Fibroblast of peridontal ligament (primary cell): Measurements from ENCODE around the gene RAET1E.
A peak's percentile ranks its signal among the peaks of the same experiment; 100 is the strongest.
"Not testable (repeated sequence)": the region's sequence is repeated elsewhere in the genome, so short reads cannot be mapped to it uniquely, and the experiment has no call there.

Source experiments
- DNase-seq: peaks from one replicate; pipeline ENCODE4 v3.0.0-alpha.2; 2010; ENCODE audit errors: extremely low read depth

The RAET1E gene, protein sequence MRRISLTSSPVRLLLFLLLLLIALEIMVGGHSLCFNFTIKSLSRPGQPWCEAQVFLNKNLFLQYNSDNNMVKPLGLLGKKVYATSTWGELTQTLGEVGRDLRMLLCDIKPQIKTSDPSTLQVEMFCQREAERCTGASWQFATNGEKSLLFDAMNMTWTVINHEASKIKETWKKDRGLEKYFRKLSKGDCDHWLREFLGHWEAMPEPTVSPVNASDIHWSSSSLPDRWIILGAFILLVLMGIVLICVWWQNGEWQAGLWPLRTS

DNA sequence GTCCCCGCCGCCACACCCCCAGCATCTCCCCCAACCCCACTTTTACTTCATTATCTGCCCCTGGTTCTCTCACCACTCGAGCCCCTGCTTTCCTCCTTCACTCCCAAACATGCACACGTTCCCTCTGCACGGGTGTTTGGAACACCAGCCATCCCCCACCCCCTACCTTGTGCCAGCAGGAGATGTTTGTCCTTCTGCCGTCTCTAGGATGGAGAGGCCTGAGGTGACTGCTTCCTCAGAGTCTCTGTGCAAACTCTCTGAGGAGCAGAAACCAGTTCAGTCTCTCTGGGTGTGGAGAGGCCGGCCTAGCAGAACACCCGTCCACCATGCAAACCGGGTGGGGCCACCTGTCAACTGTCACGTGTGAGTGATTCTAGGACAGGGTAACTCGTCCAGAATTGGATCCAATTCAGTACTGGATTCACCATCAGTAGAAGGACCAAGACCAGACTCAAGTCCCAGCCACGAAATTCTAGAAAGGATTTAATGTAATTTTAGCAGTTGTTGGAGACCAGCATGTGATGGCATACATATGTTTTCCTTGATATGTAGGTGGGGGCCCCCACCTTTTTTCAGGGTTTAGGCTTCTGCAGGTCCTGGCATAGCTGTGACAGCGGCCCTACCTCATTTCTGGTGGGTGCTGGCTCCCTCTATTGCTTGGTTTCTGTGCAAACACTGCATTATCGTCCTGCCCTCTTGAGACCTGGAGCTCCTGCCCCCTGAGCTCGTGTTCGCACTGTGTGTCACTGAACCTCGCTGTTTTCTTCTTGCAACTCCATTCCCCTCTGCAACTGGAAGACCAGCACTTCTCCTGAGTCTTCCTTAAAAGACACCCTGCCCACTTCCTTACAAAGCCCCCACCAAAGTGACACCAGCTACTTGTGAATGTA lies at the start of gene RAET1E:
Gene RAET1E (minus strand): TSS at position 259 of the 890 bp plus-strand sequence. CDS start 7,212 bp downstream, outside the sequence.
- no peak for DNase-seq

DNA sequence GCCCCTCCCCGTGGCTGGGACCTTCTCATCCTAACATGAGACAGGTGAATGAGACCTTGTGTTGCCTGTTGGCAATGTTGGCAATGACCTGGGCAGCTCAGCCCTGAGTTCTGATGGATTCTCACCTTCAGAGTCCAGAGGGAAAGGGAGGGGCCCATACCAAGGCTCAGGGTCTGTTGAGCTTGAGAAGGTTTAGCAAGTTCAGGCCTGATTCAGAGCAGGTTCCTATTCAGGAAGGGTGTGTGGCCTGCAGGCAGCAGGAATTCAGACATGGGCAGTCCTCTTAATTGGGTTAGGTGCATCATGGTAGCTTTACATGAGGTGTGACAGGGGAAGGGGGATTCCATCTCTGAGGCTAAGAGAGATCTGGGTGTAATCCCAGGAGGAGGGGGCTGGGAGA lies 49.6 kb upstream of the RAET1E start:
- DNase-seq: not testable (repeated sequence)

DNA sequence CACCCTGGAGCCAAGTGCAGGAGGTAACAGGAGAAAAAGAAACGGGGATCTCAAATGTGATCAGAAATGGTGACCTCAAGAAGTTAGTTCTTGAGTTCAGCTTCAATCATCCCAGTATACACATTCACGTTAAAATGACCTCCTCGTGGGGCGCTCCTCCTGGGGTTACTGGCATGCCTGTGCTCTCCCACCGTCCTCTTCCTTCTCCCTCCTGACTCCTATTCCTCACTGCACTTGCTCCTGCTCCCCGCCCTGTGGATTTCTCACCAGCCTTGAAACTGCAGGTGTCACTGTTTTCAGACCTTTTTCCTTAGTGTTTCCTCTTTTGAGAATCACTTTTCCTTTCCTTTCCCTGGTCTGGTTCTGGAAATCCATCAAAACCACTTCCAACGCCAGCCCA lies 48.7 kb upstream of the RAET1E start:
- not testable (repeated sequence) for DNase-seq

DNA sequence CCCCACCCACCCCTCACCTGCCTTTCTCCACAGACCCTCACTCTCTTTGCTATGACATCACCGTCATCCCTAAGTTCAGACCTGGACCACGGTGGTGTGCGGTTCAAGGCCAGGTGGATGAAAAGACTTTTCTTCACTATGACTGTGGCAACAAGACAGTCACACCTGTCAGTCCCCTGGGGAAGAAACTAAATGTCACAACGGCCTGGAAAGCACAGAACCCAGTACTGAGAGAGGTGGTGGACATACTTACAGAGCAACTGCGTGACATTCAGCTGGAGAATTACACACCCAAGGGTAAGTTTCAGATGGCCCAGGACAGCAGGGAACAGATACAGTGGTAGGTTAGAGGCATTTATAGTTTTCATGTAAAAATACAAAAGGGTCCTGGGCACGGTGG lies 47.4 kb upstream of the RAET1E start:
- DNase-seq: not testable (repeated sequence)

DNA sequence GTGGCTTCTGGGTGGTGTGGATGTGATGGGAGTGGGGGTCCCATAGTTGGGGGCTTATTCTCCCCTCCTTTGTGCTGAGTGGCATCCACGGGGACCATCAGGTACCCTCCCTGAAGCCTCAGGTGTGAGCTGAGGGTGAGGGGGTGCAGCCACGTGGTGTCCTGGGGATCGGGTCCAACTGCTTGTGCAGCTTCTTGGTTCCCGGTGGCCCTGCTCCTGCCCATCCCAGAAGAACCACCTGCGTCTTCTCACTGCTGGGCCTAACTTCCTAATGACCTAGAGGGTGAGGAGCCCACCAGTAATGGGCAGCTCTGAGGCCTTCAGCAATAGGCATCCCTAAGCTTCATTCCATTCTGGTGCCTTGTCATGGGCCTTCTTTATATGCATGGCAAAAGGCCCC lies 45.4 kb upstream of the RAET1E start:
- DNase-seq: not testable (repeated sequence)

DNA sequence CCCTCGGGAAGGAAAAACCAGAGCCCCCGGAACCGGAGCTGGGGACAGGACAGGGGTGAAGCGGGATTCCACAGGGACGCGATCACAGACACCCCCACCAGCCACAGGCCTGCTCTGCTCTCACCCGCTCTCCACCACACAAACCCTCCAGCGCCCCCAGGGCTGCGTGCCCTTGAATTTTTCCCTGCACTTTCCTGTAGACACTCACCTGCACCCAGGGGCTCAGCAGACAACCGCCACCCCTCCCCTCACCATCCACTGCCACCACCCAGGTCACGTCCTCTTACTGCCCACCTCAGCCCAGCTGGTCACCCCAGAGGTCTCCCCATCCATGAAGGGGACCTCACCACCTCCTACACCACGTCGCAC lies 44.5 kb upstream of the RAET1E start:
- no peak for DNase-seq

DNA sequence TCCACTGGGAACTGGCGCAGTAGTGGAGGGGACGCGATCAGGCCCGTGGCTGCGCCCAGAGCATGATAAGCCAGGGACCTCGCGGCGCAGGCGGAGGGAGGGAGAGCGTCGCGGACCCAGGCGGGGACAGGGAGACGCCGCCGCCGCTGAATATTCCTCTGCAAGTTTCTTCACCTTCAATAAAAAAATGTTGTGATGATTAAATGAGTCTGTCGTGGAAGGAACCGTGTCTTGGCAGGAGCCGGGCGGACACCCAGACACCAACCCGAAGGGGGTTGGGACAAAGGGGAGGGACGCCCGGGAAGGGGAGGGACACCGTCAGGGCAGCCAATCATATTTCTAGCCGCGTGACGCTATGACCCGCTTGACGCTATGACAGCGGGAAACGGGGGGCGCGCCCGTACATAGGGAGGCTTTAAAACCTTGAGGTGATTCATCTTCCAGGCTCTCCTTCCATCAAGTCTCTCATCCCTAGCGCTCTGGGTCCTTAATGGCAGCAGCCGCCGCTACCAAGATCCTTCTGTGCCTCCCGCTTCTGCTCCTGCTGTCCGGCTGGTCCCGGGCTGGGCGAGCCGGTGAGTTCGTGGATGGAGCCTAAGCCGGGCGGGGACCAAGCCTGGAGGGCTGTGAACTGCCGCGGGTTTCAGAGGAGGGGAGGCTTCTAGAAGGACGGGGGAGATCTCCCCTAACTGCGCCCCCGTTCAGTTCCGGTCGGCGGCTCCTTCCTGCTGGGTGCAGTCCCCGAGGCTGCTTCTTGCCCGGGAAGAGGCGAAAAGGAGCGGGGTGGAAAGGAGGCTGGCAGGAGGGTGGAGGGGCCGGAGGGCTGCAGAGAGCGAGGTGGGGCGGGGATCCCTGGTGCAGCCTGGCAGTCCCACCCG lies 43.9 kb upstream of the RAET1E start, which contains the start of gene ULBP2:
Gene ULBP2 (plus strand): TSS at position 432 of the 878 bp plus-strand sequence. CDS start 59 bp downstream, at position 491.
- peak; percentile 92 for DNase-seq

DNA sequence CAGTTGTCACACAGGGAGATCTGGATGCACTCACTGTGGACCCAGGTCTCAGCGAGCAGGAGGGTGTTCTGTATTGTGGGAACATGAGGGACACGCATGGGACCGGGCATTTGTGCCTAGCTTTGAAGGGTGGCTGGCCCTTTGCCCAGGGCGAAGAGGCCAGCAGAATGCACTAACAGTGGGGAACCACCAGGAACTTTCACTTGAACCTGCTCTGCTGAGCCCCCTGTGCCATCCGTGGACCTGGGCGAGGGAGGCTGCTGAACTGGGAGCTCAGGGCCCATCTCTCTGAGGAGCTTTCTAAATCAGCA lies 42.7 kb upstream of the RAET1E start:
- DNase-seq: no peak

DNA sequence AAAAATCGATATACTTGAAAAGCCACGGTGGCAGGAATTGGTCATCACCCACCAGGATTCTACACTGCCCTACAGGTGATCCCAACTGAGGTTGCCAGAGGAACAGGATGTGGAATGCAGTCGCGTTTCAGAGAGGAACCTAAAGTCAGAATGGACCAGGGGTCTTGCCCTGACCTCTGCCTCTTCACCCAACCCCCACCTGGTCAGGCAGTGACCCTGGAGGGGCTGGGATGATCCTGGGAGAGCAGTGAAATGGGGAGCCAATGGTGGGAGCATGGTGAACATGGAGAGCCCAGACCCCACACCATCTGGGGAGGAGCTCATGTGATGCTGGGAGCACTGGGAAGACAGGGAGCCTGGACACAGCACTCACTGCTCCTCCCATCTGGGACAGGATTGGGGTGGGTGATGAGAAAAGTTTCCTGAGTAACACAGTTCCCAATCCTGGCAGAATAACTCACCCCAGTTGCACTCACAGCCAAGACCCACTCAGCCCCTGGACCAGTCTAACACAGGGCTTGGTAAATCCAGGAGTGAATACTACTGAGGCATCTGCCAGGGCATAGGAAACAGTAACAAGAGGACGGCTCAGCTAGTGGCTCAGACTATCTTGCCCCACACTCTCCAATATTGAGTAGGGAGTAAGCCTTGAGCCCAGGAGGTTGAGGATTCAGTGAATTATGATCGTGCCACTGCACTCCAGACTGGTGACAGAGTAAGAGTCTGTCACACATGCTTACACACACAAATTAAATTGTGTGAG lies 42.2 kb upstream of the RAET1E start:
- DNase-seq: no peak

DNA sequence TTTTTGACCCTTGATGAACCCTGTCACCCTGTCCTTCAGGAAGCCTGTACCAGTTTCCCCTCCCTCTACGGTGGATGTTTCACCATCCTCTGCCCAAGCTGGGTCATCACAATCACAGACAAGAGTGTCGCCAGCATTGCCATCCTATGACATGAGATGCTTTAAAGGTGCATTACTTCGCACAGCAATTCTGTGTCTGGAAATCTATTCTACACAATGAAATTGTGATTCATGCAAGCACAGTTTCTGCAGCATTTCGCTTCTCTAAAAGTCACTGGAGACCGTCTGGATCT lies 41.4 kb upstream of the RAET1E start:
- no peak for DNase-seq

DNA sequence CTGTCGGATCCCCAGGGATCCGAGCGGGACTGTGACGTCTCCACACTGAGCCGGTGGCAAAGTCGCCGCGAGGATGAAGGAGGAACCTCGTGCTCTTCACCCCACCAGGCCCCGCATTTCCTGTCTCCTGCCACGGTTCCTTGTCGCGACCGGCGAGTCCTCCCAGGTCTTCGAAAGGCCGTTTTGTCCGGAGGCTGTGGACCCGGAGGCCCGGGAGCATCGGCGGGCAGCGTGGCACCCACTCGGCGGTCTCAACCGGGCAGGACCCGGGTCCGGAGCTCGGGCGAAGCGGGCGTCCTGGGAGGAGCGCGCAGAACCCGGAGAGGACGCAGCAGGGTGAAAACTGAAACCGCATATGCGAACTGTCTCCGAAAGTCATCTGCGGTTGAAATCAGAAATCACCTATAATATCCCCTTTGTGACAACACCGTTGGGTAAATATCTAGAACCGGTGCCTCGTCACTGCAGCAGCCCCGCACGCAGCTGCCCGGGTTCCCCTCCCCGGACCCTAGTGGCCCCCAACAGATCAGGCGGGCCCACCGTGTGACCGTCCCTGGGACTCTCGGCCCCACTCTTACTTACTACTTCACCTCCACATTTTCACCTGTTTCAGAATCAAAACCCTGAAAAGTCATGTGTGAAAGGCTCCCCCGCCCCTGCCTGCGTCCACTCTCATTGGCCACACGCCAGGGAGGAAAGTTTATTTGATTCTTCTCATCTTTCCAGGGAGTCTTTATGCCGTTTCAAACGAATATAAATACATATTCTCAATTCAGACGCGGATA lies 40.9 kb upstream of the RAET1E start:
- peak; percentile 10 for DNase-seq

DNA sequence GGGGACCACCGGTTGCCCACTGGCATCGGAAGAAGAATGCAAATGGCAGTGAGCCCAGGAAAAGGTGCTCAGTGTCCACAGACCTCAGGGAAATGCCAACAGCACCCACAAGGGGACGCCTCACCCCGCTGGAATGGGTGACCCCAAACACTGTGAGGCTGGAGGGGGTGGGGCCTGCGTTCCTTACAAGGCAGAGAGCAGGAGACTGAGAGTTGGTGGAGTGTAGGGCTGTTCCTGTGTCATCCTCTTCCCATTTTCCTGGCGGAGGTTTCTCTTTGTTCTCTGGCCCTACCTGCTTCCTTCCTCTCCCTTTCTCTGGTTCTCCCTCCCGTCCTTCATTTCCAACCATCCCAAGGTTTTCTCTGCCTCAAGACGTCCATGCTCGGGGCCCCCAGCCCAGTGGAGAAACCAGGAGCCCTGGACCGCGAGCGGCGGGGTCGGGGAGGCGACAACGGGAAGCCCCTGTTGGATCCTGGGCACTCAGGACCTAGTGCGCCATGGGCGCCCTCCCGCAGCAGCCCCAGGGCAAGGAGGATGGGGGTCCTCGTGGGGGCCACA lies 40.2 kb upstream of the RAET1E start:
- not testable (repeated sequence) for DNase-seq

DNA sequence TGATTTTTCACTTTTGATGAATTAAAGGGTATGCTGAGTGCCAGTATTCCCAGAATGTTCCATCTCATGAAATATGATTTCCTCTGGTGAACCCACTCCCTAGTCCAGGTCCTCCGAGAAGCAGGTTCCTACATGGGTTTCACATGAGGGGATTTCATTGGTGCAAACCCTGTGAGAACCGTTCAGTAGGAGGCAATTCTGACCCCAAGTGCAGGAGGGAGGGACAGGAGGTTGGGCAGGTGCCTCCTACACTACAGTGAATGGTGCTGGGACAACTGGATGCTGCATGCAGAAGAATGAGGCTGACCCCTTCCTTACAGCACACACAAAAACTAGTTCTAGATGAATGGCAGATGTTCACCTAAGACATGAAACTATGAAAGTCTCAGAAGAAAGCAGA lies 38.8 kb upstream of the RAET1E start:
- DNase-seq: no peak

DNA sequence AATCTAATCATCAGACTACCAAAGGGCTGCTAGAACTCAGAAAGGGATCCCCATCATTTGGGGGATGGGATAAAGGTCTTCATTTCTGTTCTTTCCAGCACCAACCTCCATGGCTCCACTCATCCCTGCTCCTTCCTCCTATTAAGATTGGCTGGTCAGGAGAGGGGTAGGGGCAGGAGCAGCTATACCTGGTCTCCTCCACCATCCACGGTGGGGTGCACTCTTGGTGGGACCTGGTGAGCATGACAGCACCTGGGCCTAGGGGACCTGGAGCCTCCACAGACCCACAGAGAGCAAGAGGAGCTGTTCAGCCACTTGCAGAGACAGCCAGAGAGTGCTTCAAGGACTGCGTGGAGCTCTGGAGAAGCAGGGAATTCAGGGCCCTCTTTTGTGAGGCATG lies 37.8 kb upstream of the RAET1E start:
- DNase-seq: no peak

DNA sequence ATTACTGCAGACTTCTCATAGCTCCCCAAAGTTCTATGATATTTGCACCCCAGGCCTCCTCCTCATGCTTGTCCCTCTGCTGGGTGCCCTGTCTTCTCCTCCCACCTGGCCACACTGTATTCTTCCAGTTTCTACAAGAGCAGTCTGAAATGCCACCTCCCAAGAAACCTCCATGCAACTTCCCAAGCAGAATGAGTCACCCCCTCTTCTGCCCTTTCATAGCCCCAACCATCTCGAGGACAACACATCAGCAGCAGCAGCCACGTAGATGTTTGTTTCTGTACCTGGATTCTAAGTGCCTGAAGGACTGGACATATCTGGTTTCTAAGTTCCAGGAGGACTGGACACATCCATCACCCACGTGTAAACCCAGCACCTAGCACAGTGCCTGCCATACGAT lies 37.3 kb upstream of the RAET1E start:
- DNase-seq: no peak

DNA sequence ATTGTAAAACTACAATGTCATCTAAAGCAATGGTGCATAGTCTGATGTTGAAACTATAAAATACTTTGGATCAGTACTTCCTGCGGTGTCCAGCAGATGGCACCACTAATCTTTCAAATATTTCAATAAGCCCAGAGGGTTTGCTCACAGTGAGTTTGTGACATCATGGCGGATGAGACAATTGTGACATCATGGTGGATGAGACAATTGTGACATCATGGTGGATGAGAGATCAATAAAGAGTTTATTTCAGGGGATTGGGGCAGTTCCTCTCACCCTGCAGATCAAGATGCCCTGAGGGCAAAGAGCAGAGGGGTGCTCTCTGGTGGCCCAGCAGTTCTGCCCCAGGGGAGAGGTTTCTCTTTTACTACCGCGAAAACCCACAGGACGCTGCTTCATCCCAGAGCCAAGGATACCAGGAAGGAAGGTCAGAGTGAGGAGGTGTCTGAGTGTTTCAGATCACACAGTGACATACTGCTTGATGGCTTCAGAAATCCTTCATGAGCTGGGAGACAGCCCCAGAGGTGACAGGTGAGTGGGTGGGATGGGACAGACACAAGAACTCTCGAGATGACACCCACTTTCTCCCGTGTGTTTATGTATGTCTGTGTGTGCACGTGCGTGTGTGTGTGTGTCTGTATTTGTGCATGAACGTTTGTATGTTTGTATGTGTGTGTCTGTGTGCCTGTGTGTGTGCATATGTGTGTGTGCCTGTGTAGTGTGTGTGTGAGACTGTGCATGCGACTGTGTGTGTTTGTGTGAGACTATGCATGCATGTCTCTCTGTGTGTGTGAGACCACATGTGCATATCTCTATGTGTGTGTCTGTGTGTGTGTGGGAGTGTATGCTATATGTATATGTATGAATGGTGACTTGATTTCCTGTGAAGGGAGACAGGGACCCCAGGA lies 36.6 kb upstream of the RAET1E start:
- DNase-seq: peak; percentile 86

DNA sequence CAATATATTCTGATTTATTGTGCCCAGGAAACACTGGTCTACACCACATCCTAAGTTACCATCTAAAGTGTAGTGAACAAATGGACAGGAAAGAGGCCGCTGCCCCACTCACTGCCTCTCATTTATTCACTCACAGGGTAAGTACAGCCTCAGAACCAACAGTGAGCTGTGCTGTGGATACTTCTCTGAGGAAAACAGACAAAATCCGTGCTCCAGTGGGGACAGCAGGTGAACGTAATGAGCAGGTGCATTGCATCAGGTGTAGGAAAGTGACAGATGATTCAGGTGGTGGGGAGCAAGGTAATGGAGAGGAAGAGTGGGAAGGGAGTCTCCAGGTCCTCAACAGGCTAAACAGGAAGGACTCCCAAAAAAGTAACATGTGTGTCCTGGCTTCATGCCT lies 35.5 kb upstream of the RAET1E start:
- no peak for DNase-seq

DNA sequence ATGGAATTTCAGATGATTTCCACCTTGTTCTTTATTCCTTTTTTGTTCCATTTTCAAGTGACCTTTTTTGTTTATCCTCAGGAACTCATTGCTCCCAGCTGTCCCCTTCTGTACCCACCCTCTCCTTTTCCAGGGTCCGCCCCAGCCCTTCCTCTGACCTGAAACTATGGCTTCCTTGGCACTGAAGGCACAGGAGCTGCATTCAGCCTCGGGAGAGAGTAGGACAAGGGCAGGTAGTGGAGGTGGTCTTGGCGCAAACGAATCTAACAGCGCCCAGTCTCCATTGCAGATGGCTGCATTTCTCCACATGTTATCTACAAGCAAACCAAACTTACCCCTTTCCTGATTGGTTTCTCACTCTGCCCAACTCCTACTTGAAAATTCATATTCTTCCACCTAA lies 35.1 kb upstream of the RAET1E start:
- no peak for DNase-seq

DNA sequence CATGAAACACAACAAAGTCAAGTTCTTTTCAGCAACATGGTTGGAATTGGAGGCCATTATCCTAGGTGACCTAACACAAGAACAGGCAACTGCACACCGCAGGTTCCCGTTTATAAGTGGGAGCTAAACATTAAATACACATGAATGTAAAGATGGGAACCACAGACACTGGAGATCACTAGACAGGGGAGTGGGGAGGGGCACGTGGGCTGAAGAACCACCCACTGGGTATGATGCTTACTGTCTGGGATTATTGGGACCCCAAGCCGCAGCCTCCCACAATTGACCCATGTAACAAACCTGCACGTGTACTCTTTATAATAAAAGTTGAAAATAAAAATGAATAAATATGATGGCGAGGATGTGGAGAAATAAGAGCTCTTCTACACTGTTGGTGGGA lies 33.6 kb upstream of the RAET1E start:
- no peak for DNase-seq

DNA sequence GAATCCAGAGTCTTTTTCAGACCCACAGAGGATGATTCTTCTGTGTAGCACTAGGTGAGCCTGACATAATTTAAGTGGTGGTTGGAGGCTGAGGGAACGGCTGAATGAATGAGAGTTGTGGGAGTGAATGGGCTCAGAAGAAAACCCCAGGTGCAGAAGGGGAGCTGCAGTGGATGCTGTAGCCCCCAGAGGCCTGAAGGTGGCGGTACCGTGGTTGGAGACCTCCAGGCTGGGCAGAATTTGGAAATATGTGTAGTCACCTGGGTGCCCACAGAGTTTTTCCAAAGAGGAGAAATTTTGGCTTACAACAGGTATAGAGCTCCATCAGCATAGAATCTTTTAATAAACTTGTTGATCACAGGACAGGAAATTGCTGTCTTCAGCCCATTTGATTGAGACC lies 31.5 kb upstream of the RAET1E start:
- DNase-seq: no peak
